ENCODE measurements around the gene GPATCH3. TPM values are rescaled to one million over a fixed set of nuclear protein-coding genes. Genes with fewer than 3 reads are reported as not detected.

Gene GPATCH3
- total and polyA plus RNA-seq, 2 of the 4 experiments (the other 2 are of a cell fraction) = 5.2 to 8.0 TPM

DNA sequence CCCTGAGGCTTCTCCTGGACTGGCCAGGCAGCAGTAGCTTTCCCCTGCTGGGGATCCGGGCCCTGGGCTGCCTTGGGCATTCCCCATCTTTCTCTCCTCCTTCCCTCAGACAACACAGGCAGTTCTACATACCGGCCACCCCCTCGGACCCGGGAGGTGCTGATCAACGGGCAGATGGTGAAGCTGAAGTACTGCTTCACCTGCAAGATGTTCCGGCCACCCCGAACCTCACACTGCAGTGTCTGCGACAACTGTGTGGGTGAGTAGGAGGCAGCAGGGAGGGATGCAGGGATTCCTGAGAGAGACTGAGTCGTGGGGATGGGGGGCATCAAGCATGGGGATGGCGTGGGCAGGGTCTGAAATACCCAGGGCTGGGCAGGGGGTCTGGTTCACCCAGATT, 51.8 kb downstream of the GPATCH3 start:
- ATAC-seq (ENCODE audit: low read depth) = no peak; the same call in 1 of the 2 replicates
- Histone ChIP-seq H3K9me3 (ENCODE audit: control insufficient read depth, insufficient read depth, low read length) (no peaks in the 10 kb centered on the region), H3K4ac (ENCODE audit: low read depth, low read length) (no peak overlapping the region), H3K56ac (ENCODE audit: extremely low read depth, insufficient read depth, low read length) (no peak overlapping the region), H2BK15ac (ENCODE audit: low read depth, low read length) (no peak overlapping the region), H3K4me3 (ENCODE audit: insufficient read depth, low read depth, low read length) (no peak overlapping the region), H3K79me1 (ENCODE audit: low read depth in 1 of 2, low read length in 2 of 2) (peaks cover 5 to 21% of the 10 kb centered on the region in 2 experiments; a peak in 2 of 4 replicates), H2BK120ac (ENCODE audit: low read depth, low read length) (no peak overlapping the region), H3K4me2 (ENCODE audit: low read depth, low read length) (no peak overlapping the region), H4K8ac (ENCODE audit: low read depth in 2 of 2, low read length in 2 of 2) (0 out of 4 replicates have a peak overlapping the region, but pooled peaks of 1 of the 2 experiments have one; percentile 6), H3K9ac (ENCODE audit: low read depth, low read length) (no peak overlapping the region), H3K23ac (ENCODE audit: low read depth, low read length) (no peak overlapping the region), H3K27me3 (ENCODE audit: control insufficient read depth, insufficient read depth, low read length) (no peaks in the 10 kb centered on the region), H3K18ac (ENCODE audit: low read depth, low read length) (no peak overlapping the region; the same call in 1 of the 2 replicates), H3K9me1 (ENCODE audit: insufficient read depth, low read length) (peaks cover 5% of the 10 kb centered on the region; the same call in 1 of the 2 replicates), H3K14ac (replicated peaks; ENCODE audit: low read depth, low read length) (no peak overlapping the region), H2BK5ac (ENCODE audit: low read depth, low read length, poor library complexity, severe bottlenecking) (peak overlapping the region; percentile 1), H4K91ac (ENCODE audit: insufficient read depth, low read depth, low read length) (no peak overlapping the region), H3K4me1 (ENCODE audit: control insufficient read depth, insufficient read depth, low read length) (peaks cover 10% of the 10 kb centered on the region), H2AK5ac (ENCODE audit: low read depth, low read length) (no peak overlapping the region), H2BK20ac (ENCODE audit: low read depth, low read length) (no peak overlapping the region), H2AK9ac (replicated peaks; ENCODE audit: low read depth, low read length, poor library complexity) (peak overlapping the region; percentile 39), H3K36me3 (ENCODE audit: control insufficient read depth, insufficient read depth, low read length) (peaks cover 44% of the 10 kb centered on the region), H4K20me1 (ENCODE audit: insufficient read depth, low read length) (peaks cover 8% of the 10 kb centered on the region; the same call in 1 of the 2 replicates), H2AFZ (replicated peaks; ENCODE audit: low read length, poor library complexity) (peak overlapping the region; percentile 56), H3K27ac (ENCODE audit: insufficient read depth, low read length) (peak overlapping the region; percentile 1; the same call in 1 of the 2 replicates), H4K5ac (ENCODE audit: low read depth, low read length) (no peak overlapping the region)
- CTCF ChIA-PET = interaction anchor here (0.6 kb wide), 1 partner anchor 16 kb away, joined by 3 read pairs; no protein-coding TSS in a partner anchor
- in situ Hi-C loops (cut with MboI; ENCODE audit: low sequenced_read_pairs) = no loop called here
- no CpG with 5 or more reads among the region's 10 CpGs for WGBS, 2 experiments (ENCODE audit: extremely low coverage in 2 of 2, insufficient read length in 1 of 2)
- no peak for DNase-seq
- intact Hi-C loops (cut with micrococcal nuclease) = no loop called here
- no TSS peak for BruUV-seq (replicated peaks)
- POLR2A ChIA-PET (ENCODE audit: unreplicated experiment) = no interaction called here
- TF ChIP-seq MAZ (IDR thresholded peaks at IDR 0.05; ENCODE audit: borderline replicate concordance, low read depth, low read length) = no peak
- no peak for TF ChIP-seq CHD1 (IDR thresholded peaks at IDR 0.05; ENCODE audit: low read depth, low read length)
- no peak for TF ChIP-seq CTCF (conservative IDR thresholded peaks at IDR 0.05; ENCODE audit: low read depth, low read length)
- no peak for TF ChIP-seq RFX5 (IDR thresholded peaks at IDR 0.05; ENCODE audit: low read depth, low read length)
- no peak for TF ChIP-seq MAFK (IDR thresholded peaks at IDR 0.05; ENCODE audit: low read depth, low read length)
- no peak for TF ChIP-seq CEBPB (IDR thresholded peaks at IDR 0.05; ENCODE audit: low read depth, low read length)
- no peak for TF ChIP-seq SMC3 (IDR thresholded peaks at IDR 0.05; ENCODE audit: low read depth, low read length)
- no peak for TF ChIP-seq BHLHE40 (IDR thresholded peaks at IDR 0.05; ENCODE audit: low read depth, low read length)
- no peak for TF ChIP-seq POLR2A (IDR thresholded peaks at IDR 0.05; ENCODE audit: low read depth, low read length)
- TF ChIP-seq MXI1 (IDR thresholded peaks at IDR 0.05; ENCODE audit: borderline replicate concordance, low read depth, low read length) = no peak
- no peak for TF ChIP-seq NFE2L2 (IDR thresholded peaks at IDR 0.05; ENCODE audit: low read depth, low read length)
- dilution Hi-C loops (cut with HindIII; ENCODE audit: low sequenced_read_pairs, unreplicated experiment) = no loop called here

Measured in IMR-90 (cell line).